ENCODE results near the gene C4BPA. TPM values are rescaled to one million over a fixed set of nuclear protein-coding genes. Genes with fewer than 3 reads are reported as not detected.

Gene C4BPA
- total RNA-seq, 1 experiment from 2014 or later = not detected

DNA sequence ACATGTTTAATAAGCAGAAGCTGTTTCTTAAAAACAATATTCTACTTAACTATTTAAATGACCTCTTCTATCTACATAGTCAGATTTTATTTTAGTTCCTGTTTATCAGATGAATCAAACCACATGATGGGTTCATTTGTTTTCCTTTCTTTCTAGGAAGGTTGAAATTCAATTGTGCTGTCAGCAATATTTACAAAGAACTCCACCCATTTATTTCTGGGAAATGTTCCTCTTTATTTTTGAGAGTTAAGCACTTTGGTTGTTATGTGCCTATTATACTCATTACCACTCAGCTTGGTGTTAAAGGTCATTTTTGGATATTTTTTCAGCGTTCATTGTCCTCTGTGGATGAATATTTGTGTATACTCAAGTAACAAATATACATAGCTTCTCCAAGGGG, 84.9 kb downstream of the C4BPA start:
- Histone ChIP-seq H3K27ac (ENCODE audit: insufficient read length, low read depth, low read length) (no peak overlapping the region), H3K9ac (ENCODE audit: extremely low read depth, insufficient read length, low read length) (no peak overlapping the region), H2BK20ac (ENCODE audit: low read depth, low read length, poor library complexity, severe bottlenecking) (no peak overlapping the region), H4K5ac (ENCODE audit: insufficient read length, low read depth, low read length) (no peak overlapping the region), H3K4me2 (ENCODE audit: insufficient read depth, insufficient read length, low read length) (no peak overlapping the region), H3K56ac (ENCODE audit: insufficient read length, low read depth, low read length) (no peak overlapping the region), H2BK12ac (ENCODE audit: insufficient read length, low read depth, low read length) (no peak overlapping the region), H2BK5ac (ENCODE audit: insufficient read length, low read length) (no peak overlapping the region), H4K20me1 (ENCODE audit: control insufficient read depth, insufficient read depth, insufficient read length) (no peaks in the 10 kb centered on the region), H3T11ph (ENCODE audit: low read length) (no peak overlapping the region), H3K4me1 (ENCODE audit: insufficient read depth, low read length) (no peaks in the 10 kb centered on the region), H2BK15ac (ENCODE audit: low read depth, low read length) (no peak overlapping the region), H2AK5ac (ENCODE audit: insufficient read length, low read length) (no peak overlapping the region), H3K14ac (ENCODE audit: insufficient read depth, low read length) (no peak overlapping the region), H2BK120ac (ENCODE audit: low read depth, low read length, poor library complexity, severe bottlenecking) (no peak overlapping the region), H3K27me3 (ENCODE audit: insufficient read depth, low read length) (no peaks in the 10 kb centered on the region), H3K23me2 (ENCODE audit: insufficient read length, low read depth, low read length, poor library complexity, severe bottlenecking) (no peaks in the 10 kb centered on the region), H2AFZ (ENCODE audit: low read length) (no peak overlapping the region), H3K9me3 (ENCODE audit: control insufficient read depth, low read depth, low read length) (no peaks in the 10 kb centered on the region), H3K79me1 (ENCODE audit: insufficient read depth, low read depth, low read length, poor library complexity, severe bottlenecking) (no peaks in the 10 kb centered on the region), H4K8ac (replicated peaks; ENCODE audit: insufficient read length, low read depth, low read length) (no peak overlapping the region), H3K79me2 (ENCODE audit: insufficient read depth, low read length) (no peaks in the 10 kb centered on the region), H3K23ac (ENCODE audit: insufficient read length, low read depth, low read length) (no peak overlapping the region), H3K18ac (ENCODE audit: insufficient read length, low read depth, low read length) (no peak overlapping the region), H3K4ac (ENCODE audit: low read depth, low read length) (no peak overlapping the region), H4K91ac (ENCODE audit: insufficient read length, low read depth, low read length) (no peak overlapping the region)
- WGBS (ENCODE audit: extremely low coverage, insufficient read length, low lambda C conversion rate) = no CpG with 5 or more reads among the region's 1 CpG
- Mint-ChIP-seq H3K4me3 (no peak overlapping the region), H3K4me1 (no peaks in the 10 kb centered on the region), H3K36me3 (ENCODE audit: insufficient read depth in 1 of 3, low read depth in 3 of 3) (no peaks in the 10 kb centered on the region), H3K27me3 (ENCODE audit: low read depth) (peaks cover 4% of the 10 kb centered on the region; the same call in 1 of the 2 replicates), H3K9me3 (no peaks in the 10 kb centered on the region), H3K27ac (no peak overlapping the region; a peak in 1 of 7 replicates)
- TF ChIP-seq, protein P1, sequence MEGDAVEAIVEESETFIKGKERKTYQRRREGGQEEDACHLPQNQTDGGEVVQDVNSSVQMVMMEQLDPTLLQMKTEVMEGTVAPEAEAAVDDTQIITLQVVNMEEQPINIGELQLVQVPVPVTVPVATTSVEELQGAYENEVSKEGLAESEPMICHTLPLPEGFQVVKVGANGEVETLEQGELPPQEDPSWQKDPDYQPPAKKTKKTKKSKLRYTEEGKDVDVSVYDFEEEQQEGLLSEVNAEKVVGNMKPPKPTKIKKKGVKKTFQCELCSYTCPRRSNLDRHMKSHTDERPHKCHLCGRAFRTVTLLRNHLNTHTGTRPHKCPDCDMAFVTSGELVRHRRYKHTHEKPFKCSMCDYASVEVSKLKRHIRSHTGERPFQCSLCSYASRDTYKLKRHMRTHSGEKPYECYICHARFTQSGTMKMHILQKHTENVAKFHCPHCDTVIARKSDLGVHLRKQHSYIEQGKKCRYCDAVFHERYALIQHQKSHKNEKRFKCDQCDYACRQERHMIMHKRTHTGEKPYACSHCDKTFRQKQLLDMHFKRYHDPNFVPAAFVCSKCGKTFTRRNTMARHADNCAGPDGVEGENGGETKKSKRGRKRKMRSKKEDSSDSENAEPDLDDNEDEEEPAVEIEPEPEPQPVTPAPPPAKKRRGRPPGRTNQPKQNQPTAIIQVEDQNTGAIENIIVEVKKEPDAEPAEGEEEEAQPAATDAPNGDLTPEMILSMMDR (conservative IDR thresholded peaks at IDR 0.05) = no peak
- no peak for DNase-seq

Data from H9 (cell line).